Kidney epithelial cell (primary cell): ENCODE results near the gene PDE4C. TPM values are rescaled to one million over a fixed set of nuclear protein-coding genes. Genes with fewer than 3 reads are reported as not detected.

ENCODE experiments used
- DNase-seq: peaks from one replicate; pipeline ENCODE4 v3.0.0-alpha.2; 2010; ENCODE audit warnings: low read depth
- H3K27me3 ChIP-seq: 2 replicates; pipeline ENCODE4 v1.6.0; 2011; ENCODE audit warnings: low read length; ENCODE audit not compliant: control insufficient read depth, insufficient read depth
- H3K36me3 ChIP-seq: 2 replicates; pipeline ENCODE4 v1.5.1; 2011; ENCODE audit warnings: low read length; ENCODE audit not compliant: control insufficient read depth, insufficient read depth
- H3K4me3 ChIP-seq: 2 replicates; pipeline ENCODE4 v1.5.1; 2011; ENCODE audit warnings: low read depth, mild to moderate bottlenecking, control low read depth, low read length
- CTCF ChIP-seq: IDR thresholded peaks from 2 replicates; pipeline ENCODE4 v1.5.1; 2011; ENCODE audit warnings: mild to moderate bottlenecking, moderate library complexity, low read length, control low read depth, inconsistent platforms; ENCODE audit not compliant: insufficient read depth, poor library complexity, severe bottlenecking
- total RNA-seq: library from RNA; depleted of rRNA; stranded (reverse); fragments of >200 nt; gene quantifications from 2 replicates; pipeline ENCODE4 v1.2.3, GENCODE V29; 2015

Gene PDE4C
- total RNA-seq, 1 donor from 2014 or later, result 0.42 TPM

- Histone ChIP-seq H3K4me3 (no peak overlapping the region), H3K27me3 (peaks cover 3% of the 10 kb centered on the region), H3K36me3 (no peaks in the 10 kb centered on the region)
- no peak for TF ChIP-seq CTCF
- DNase-seq, result no peak
Observed at GRCh38 chr19:18174983-18175382, 51.3 kb downstream of the PDE4C start.

Other genes with a start within 250 kb of the PDE4C start
- 8.4 and 12.5 TPM in 2 replicates for gene ARRDC2, start 218.3 kb downstream of the PDE4C start, total RNA-seq
- gene IL12RB1, start 139.5 kb downstream of the PDE4C start, total RNA-seq, result 0.07 TPM in 1 of 2 replicates, not detected in the other
- gene MAST3, start 128.7 kb downstream of the PDE4C start, total RNA-seq, result 4.6 and 4.8 TPM in 2 replicates
- 41.4 and 42.4 TPM in 2 replicates for gene PIK3R2, start 73.3 kb downstream of the PDE4C start, total RNA-seq
- 9.2 and 14.1 TPM in 2 replicates for gene IFI30, start 52.6 kb downstream of the PDE4C start, total RNA-seq
- 70.6 and 71.8 TPM in 2 replicates for gene MPV17L2, start 33.2 kb downstream of the PDE4C start, total RNA-seq
- 0.07 and 0.38 TPM in 2 replicates for gene RAB3A, start 22.4 kb downstream of the PDE4C start, total RNA-seq
- 0.13 and 0.21 TPM in 2 replicates for gene IQCN, start 48.0 kb upstream of the PDE4C start, total RNA-seq
- gene JUND, start 55.2 kb upstream of the PDE4C start, total RNA-seq, result 253 and 262 TPM in 2 replicates
- gene LSM4, start 96.6 kb upstream of the PDE4C start, total RNA-seq, result 333 and 367 TPM in 2 replicates
- 28.8 and 34.4 TPM in 2 replicates for gene PGPEP1, start 114.2 kb upstream of the PDE4C start, total RNA-seq
- 637 and 822 TPM in 2 replicates for gene GDF15, start 159.7 kb upstream of the PDE4C start, total RNA-seq
- 0.08 and 0.14 TPM in 2 replicates for gene LRRC25, start 171.2 kb upstream of the PDE4C start, total RNA-seq
- gene SSBP4, start 193.0 kb upstream of the PDE4C start, total RNA-seq, result 92.6 and 96.2 TPM in 2 replicates
- 53.9 and 59.5 TPM in 2 replicates for gene ISYNA1, start 211.7 kb upstream of the PDE4C start, total RNA-seq